Peyer's patch (tissue), 4 donors: Measurements from ENCODE around the gene ZNF205.

Experiments
- POLR2A ChIP-seq, 2 donors: fragments of 450-650 bp; IDR thresholded peaks; one replicate each; pipeline ENCODE4 v1.5.1; 2017; ENCODE audit warnings: antibody characterized with exemption in 2 of 2, mild to moderate bottlenecking in 2 of 2, moderate library complexity in 2 of 2
- TF ChIP-seq, protein P1 (sequence below), 6 experiments: fragments of 450-650 bp in 4 of 6; fragments of 200-600 bp in 2 of 6; sonication (generic) in 1 of 6; IDR thresholded peaks; one replicate each; pipeline ENCODE4 v1.5.1; 2017 to 2019; ENCODE audit warnings: antibody characterized with exemption in 6 of 6, mild to moderate bottlenecking in 3 of 6, moderate library complexity in 1 of 6

DNA sequence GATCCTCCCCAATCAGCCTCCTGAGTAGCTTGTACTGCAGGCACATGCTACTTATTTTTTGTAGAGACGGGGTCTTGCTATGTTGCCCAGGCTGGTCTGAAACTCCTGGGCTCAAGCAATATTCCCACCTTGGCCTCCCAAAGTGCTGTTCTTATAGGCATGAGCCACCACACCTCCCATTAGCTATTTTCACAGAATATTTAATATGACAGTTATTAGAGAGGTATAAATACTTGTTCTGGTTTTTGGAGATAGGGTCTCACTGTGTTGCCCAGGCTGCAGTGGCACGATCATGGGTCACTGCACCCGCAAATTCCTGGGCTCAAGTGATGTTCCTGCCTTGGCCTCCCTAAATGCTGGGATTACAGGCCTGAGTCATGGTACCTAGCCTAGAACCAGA lies 43.6 kb downstream of the ZNF205 start:
- TF ChIP-seq POLR2A (IDR thresholded peaks at IDR 0.05) = no peak
- TF ChIP-seq, protein P1, sequence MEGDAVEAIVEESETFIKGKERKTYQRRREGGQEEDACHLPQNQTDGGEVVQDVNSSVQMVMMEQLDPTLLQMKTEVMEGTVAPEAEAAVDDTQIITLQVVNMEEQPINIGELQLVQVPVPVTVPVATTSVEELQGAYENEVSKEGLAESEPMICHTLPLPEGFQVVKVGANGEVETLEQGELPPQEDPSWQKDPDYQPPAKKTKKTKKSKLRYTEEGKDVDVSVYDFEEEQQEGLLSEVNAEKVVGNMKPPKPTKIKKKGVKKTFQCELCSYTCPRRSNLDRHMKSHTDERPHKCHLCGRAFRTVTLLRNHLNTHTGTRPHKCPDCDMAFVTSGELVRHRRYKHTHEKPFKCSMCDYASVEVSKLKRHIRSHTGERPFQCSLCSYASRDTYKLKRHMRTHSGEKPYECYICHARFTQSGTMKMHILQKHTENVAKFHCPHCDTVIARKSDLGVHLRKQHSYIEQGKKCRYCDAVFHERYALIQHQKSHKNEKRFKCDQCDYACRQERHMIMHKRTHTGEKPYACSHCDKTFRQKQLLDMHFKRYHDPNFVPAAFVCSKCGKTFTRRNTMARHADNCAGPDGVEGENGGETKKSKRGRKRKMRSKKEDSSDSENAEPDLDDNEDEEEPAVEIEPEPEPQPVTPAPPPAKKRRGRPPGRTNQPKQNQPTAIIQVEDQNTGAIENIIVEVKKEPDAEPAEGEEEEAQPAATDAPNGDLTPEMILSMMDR (IDR thresholded peaks at IDR 0.05) = no peak
